DND-41 (cell line): Measurements from ENCODE around the gene MYL4.

Source experiments
- CTCF ChIP-seq: IDR thresholded peaks from 2 replicates; pipeline ENCODE4 v1.5.1; 2012; ENCODE audit warnings: borderline replicate concordance, low read length, moderate library complexity, mild to moderate bottlenecking; ENCODE audit not compliant: poor library complexity, severe bottlenecking; ENCODE audit errors: extremely low read depth
- EZH2 ChIP-seq: IDR thresholded peaks from 3 replicates; pipeline ENCODE4 v1.6.1; 2012; ENCODE audit warnings: borderline replicate concordance, low read depth, mild to moderate bottlenecking, moderate library complexity, low read length, inconsistent platforms; ENCODE audit not compliant: severe bottlenecking

DNA sequence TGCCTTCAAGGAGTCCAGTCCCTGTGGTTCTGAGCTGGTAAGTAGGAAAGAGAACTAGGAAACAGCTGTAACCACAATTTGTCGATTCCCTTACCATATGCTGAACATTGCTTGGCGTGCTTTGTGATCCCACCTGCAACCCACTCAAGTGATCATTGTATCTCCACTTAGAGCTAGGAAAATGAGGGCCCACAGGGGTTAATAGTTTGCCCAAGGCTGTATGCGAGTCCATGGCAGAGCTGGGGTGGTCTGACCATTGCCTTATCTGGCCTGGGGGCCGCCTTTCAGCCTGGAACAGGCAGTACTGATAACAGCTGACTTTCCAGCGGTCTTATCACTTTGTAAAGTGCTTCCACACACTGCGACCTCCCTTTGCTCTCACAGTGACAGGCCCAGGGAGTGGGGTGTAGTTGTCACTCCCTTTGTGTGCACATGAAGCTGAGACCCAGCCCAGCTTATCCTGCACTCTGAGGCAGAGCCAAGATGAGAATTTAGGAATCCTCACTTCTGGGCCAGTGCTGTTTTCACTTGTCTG is 9.8 kb downstream of the MYL4 start:
- TF ChIP-seq EZH2: no peak
- TF ChIP-seq CTCF: no peak
